Measurements from ENCODE around the gene ZBTB25. TPM values are rescaled to one million over a fixed set of nuclear protein-coding genes. Genes with fewer than 3 reads are reported as not detected.

ZBTB25 gene
- total RNA-seq, 1 donor from 2014 or later, result 9.5 TPM

- no peak overlapping the region for H3K9ac ChIP-seq (ENCODE audit: low read length)
- no peaks in the 10 kb centered on the region for H3K4me1 ChIP-seq (ENCODE audit: insufficient read depth, low read length)
- H3K36me3 Mint-ChIP-seq (ENCODE audit: low read depth, unreplicated experiment), result peaks cover 11% of the 10 kb centered on the region
- no peaks in the 10 kb centered on the region for H3K9me3 ChIP-seq (ENCODE audit: insufficient read depth, low read depth, low read length)
- peaks cover 4% of the 10 kb centered on the region for H3K79me2 ChIP-seq (ENCODE audit: insufficient read depth, low read length)
- no peaks in the 10 kb centered on the region for H3K27me3 Mint-ChIP-seq (ENCODE audit: low read depth, unreplicated experiment)
- H3K4me3 Mint-ChIP-seq (ENCODE audit: unreplicated experiment), result no peak overlapping the region
- no peak overlapping the region for H3K27ac ChIP-seq (ENCODE audit: low read depth, low read length)
- no peaks in the 10 kb centered on the region for H3K27me3 ChIP-seq (ENCODE audit: insufficient read depth, low read length)
- no peak overlapping the region for H3K4me3 ChIP-seq (ENCODE audit: insufficient read depth, low read depth, low read length)
- no peak overlapping the region for H2AFZ ChIP-seq (ENCODE audit: low read depth, low read length)
- no peak for TF ChIP-seq CTCF (IDR thresholded peaks at IDR 0.05; ENCODE audit: insufficient read depth, low read depth, low read length)
- no peak for TF ChIP-seq EZH2 (IDR thresholded peaks at IDR 0.05; ENCODE audit: insufficient read depth, low read length)
- no peaks in the 10 kb centered on the region for H3K36me3 ChIP-seq (ENCODE audit: insufficient read depth, low read length)
- no peak for DNase-seq (ENCODE audit: low read depth)
- no peak overlapping the region for H3K4me2 ChIP-seq (ENCODE audit: low read length)
- H3K4me1 Mint-ChIP-seq (ENCODE audit: low read depth, unreplicated experiment), result peaks cover 2% of the 10 kb centered on the region
- no peak overlapping the region for H3K27ac Mint-ChIP-seq (ENCODE audit: unreplicated experiment)
- no peaks in the 10 kb centered on the region for H3K9me3 Mint-ChIP-seq (ENCODE audit: unreplicated experiment)
- no peak for FAIRE-seq
- H4K20me1 ChIP-seq (ENCODE audit: insufficient read depth, low read length), result peaks cover 8% of the 10 kb centered on the region
These were observed 27.9 kb upstream of the ZBTB25 start for GRCh38 chr14:64531567-64531966.

- DNase-seq (ENCODE audit: low read depth) (no peak), FAIRE-seq (no peak)
- no peaks in the 10 kb centered on the region for H3K27me3 Mint-ChIP-seq (ENCODE audit: low read depth, unreplicated experiment)
- H3K4me1 ChIP-seq (ENCODE audit: insufficient read depth, low read length), result no peaks in the 10 kb centered on the region
- peaks cover 29% of the 10 kb centered on the region for H3K36me3 ChIP-seq (ENCODE audit: insufficient read depth, low read length)
- H3K4me3 Mint-ChIP-seq (ENCODE audit: unreplicated experiment), result no peak overlapping the region
- peaks cover 61% of the 10 kb centered on the region for H3K79me2 ChIP-seq (ENCODE audit: insufficient read depth, low read length)
- no peak overlapping the region for H3K9ac ChIP-seq (ENCODE audit: low read length)
- no peak overlapping the region for H3K4me2 ChIP-seq (ENCODE audit: low read length)
- H3K9me3 Mint-ChIP-seq (ENCODE audit: unreplicated experiment), result no peaks in the 10 kb centered on the region
- no peaks in the 10 kb centered on the region for H3K27me3 ChIP-seq (ENCODE audit: insufficient read depth, low read length)
- H3K9me3 ChIP-seq (ENCODE audit: insufficient read depth, low read depth, low read length), result no peaks in the 10 kb centered on the region
- no peak overlapping the region for H3K27ac Mint-ChIP-seq (ENCODE audit: unreplicated experiment)
- H3K4me3 ChIP-seq (ENCODE audit: insufficient read depth, low read depth, low read length), result no peak overlapping the region
- no peak overlapping the region for H2AFZ ChIP-seq (ENCODE audit: low read depth, low read length)
- peaks cover 53% of the 10 kb centered on the region for H4K20me1 ChIP-seq (ENCODE audit: insufficient read depth, low read length)
- peaks cover 2% of the 10 kb centered on the region for H3K4me1 Mint-ChIP-seq (ENCODE audit: low read depth, unreplicated experiment)
- peaks cover 15% of the 10 kb centered on the region for H3K36me3 Mint-ChIP-seq (ENCODE audit: low read depth, unreplicated experiment)
- H3K27ac ChIP-seq (ENCODE audit: low read depth, low read length), result no peak overlapping the region
- no peak for TF ChIP-seq CTCF (IDR thresholded peaks at IDR 0.05; ENCODE audit: insufficient read depth, low read depth, low read length)
- TF ChIP-seq EZH2 (IDR thresholded peaks at IDR 0.05; ENCODE audit: insufficient read depth, low read length), result no peak
These were observed 21.7 kb upstream of the ZBTB25 start for GRCh38 chr14:64525354-64525753.

GRCh38 chr14:64522591-64523355 lies 19.1 kb upstream of the ZBTB25 start:
- H2AFZ ChIP-seq (ENCODE audit: low read depth, low read length), result no peak overlapping the region
- FAIRE-seq (no peak), DNase-seq (ENCODE audit: low read depth) (no peak)
- H3K27me3 Mint-ChIP-seq (ENCODE audit: low read depth, unreplicated experiment), result no peaks in the 10 kb centered on the region
- no peak overlapping the region for H3K9ac ChIP-seq (ENCODE audit: low read length)
- no peaks in the 10 kb centered on the region for H3K9me3 ChIP-seq (ENCODE audit: insufficient read depth, low read depth, low read length)
- H3K36me3 ChIP-seq (ENCODE audit: insufficient read depth, low read length), result peaks cover 29% of the 10 kb centered on the region
- H3K4me1 Mint-ChIP-seq (ENCODE audit: low read depth, unreplicated experiment), result peaks cover 8% of the 10 kb centered on the region
- H3K79me2 ChIP-seq (ENCODE audit: insufficient read depth, low read length), result peaks cover 87% of the 10 kb centered on the region
- peaks cover 68% of the 10 kb centered on the region for H4K20me1 ChIP-seq (ENCODE audit: insufficient read depth, low read length)
- no peaks in the 10 kb centered on the region for H3K4me1 ChIP-seq (ENCODE audit: insufficient read depth, low read length)
- no peak overlapping the region for H3K27ac ChIP-seq (ENCODE audit: low read depth, low read length)
- no peaks in the 10 kb centered on the region for H3K9me3 Mint-ChIP-seq (ENCODE audit: unreplicated experiment)
- H3K4me3 Mint-ChIP-seq (ENCODE audit: unreplicated experiment), result no peak overlapping the region
- no peaks in the 10 kb centered on the region for H3K27me3 ChIP-seq (ENCODE audit: insufficient read depth, low read length)
- no peak overlapping the region for H3K4me3 ChIP-seq (ENCODE audit: insufficient read depth, low read depth, low read length)
- no peak overlapping the region for H3K27ac Mint-ChIP-seq (ENCODE audit: unreplicated experiment)
- H3K4me2 ChIP-seq (ENCODE audit: low read length), result no peak overlapping the region
- H3K36me3 Mint-ChIP-seq (ENCODE audit: low read depth, unreplicated experiment), result peaks cover 10% of the 10 kb centered on the region
- no peak for TF ChIP-seq EZH2 (IDR thresholded peaks at IDR 0.05; ENCODE audit: insufficient read depth, low read length)
- TF ChIP-seq CTCF (IDR thresholded peaks at IDR 0.05; ENCODE audit: insufficient read depth, low read depth, low read length), result no peak

Measured in astrocyte (in vitro differentiated cells and primary cell).